Measurements from ENCODE around the gene RNASE2.
"Not testable (repeated sequence)": the region's sequence is repeated elsewhere in the genome, so short reads cannot be mapped to it uniquely, and the experiment has no call there.

Gene RNASE2

GRCh38 chr14:20954736-20955537 is at the start of gene RNASE2:
Gene RNASE2 (plus strand): TSS chr14:20955487. CDS start chr14:20955772, 285 bp downstream.
- not testable (repeated sequence) for DNase-seq (ENCODE audit: low spot score)

DNA sequence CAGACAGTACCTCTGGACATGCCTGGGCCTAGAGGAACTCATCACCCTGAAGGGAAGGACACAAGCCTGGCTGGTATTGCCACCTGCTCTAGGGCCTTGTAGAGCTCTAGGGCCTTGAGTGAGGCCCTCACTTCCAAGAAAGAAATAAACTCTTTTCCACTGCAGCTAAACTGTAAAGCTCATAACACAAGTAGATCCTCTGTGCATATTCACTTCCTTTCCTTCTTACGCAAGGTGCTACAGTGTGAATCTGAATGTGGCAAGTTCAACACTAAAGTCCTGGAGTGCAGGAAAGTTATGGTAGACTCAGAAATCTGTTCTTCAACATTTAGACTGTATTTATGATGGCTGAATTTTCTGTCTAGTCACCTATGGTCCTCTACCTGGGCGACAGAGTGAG is 49.6 kb upstream of the RNASE2 start:
- DNase-seq (ENCODE audit: low spot score): no peak

- DNase-seq (ENCODE audit: low spot score): no peak
Observed at GRCh38 chr14:20907214-20907613, 48.1 kb upstream of the RNASE2 start.

DNA sequence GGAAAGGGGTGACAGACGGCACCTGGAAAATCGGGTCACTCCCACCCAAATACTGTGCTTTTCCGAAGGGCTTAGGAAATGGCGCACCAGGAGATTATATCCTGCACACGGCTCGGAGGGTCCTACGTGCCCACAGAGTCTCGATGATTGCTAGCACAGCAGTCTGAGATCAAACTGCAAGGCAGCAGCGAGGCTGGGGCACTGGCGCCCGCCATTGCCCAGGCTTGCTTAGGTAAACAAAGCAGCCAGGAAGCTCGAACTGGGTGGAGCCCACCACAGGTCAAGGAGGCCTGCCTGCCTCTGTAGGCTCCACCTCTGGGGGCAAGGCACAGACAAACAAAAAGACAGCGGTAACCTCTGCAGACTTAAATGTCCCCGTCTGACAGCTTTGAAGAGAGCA is 44.5 kb upstream of the RNASE2 start:
- DNase-seq (ENCODE audit: low spot score): not testable (repeated sequence)

- not testable (repeated sequence) for DNase-seq (ENCODE audit: low spot score)
Observed at GRCh38 chr14:20919038-20919756, 36.1 kb upstream of the RNASE2 start.

- not testable (repeated sequence) for DNase-seq (ENCODE audit: low spot score)
Observed at GRCh38 chr14:20923766-20924297, 31.5 kb upstream of the RNASE2 start.

GRCh38 chr14:20934148-20934762 is 21.0 kb upstream of the RNASE2 start:
- DNase-seq (ENCODE audit: low spot score): no peak

GRCh38 chr14:20935303-20935984 is 19.8 kb upstream of the RNASE2 start:
- no peak for DNase-seq (ENCODE audit: low spot score)

- DNase-seq (ENCODE audit: low spot score): not testable (repeated sequence)
Observed at GRCh38 chr14:20945146-20945545, 10.1 kb upstream of the RNASE2 start.

DNA sequence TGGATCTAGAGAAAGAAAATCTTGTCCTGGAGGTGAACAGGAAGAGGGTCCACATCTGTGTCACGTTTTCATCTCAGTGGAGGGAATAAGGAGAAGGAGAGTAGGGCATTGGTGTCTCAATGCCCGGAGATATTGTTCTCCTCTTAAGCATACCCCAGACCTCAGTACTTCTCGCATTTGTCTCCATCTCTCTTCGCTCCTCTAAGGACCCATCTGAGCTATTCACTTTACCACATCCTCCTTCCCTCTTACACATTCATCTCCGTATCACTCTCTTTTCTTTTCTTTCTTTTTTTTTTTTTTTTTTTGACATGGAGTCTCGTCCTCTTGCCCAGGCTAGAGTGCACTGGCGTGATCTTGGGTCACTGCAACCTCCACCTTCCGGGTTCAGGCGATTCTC is 8.6 kb upstream of the RNASE2 start:
- DNase-seq (ENCODE audit: low spot score): not testable (repeated sequence)

GRCh38 chr14:20955538-20955873 is 219 bp downstream of the RNASE2 start:
- DNase-seq (ENCODE audit: low spot score): not testable (repeated sequence)

DNA sequence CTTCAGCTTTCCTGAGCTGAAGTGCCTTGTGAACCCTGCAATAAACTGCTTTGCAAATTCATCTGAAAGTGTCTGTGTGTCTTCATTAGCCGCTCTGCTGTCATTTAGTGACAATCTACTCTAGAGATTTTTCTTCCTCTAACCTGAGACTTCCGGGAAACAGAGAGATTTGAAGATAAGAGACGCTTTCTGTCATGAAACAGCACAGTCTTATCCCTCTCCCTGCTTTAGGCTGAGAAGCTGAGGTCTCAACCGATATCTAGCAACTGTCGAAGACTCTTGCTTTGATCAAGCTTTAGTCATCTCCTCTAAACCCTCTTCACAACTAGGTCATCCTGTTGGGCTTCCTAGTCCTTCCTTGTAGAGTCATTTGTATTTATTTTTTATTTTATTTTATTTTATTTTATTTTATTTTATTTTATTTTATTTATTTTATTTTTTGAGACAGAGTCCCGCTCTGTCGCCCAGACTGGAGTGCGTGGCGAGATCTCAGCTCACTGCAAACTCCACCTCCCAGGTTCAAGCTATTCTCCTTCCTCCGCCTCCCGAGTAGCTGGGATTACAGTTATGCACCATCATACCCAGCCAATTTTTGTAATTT is 1.2 kb downstream of the RNASE2 start:
- peak; percentile 2 for DNase-seq (ENCODE audit: low spot score)

DNA sequence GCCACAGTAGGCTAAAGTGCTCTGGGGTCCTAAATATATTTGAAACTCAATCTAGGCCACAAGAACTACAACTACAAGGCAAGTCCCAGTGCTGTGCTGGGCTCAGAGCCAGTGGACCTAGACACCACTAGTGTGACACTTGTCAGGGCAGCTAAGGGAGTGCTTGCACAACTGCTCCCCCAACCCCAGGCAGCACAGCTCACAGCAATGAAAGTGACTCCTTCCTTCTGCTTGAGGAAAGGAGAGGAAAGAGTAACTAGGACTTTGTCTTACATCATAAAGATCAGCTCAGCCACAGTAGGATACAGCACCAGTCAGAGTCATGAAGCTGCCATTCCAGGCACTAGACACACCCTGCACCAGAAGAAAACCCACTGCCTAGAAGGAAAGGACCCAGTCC is 3.7 kb downstream of the RNASE2 start:
- not testable (repeated sequence) for DNase-seq (ENCODE audit: low spot score)

DNA sequence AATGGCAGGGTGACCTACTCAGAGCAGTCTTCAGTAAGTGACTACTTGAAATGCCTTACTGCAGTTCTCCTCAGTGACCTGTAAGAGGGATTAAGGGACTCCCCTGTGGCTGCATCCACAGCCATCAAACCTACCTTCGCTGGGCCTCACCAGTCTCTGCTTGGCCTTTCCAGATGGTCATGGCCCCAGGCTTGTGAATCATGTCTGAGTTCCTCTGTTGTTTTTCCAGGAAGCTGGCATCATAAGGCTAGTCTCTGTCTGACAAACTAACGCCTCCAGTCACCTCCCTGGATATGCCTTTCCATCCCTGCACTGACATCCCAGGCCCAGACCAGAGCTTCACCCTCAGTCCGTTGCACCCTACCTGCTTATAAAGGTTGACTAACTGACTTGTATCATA is 14.0 kb downstream of the RNASE2 start:
- no peak for DNase-seq (ENCODE audit: low spot score)

- no peak for DNase-seq (ENCODE audit: low spot score)
Observed at GRCh38 chr14:20970647-20970982, 15.3 kb downstream of the RNASE2 start.

DNA sequence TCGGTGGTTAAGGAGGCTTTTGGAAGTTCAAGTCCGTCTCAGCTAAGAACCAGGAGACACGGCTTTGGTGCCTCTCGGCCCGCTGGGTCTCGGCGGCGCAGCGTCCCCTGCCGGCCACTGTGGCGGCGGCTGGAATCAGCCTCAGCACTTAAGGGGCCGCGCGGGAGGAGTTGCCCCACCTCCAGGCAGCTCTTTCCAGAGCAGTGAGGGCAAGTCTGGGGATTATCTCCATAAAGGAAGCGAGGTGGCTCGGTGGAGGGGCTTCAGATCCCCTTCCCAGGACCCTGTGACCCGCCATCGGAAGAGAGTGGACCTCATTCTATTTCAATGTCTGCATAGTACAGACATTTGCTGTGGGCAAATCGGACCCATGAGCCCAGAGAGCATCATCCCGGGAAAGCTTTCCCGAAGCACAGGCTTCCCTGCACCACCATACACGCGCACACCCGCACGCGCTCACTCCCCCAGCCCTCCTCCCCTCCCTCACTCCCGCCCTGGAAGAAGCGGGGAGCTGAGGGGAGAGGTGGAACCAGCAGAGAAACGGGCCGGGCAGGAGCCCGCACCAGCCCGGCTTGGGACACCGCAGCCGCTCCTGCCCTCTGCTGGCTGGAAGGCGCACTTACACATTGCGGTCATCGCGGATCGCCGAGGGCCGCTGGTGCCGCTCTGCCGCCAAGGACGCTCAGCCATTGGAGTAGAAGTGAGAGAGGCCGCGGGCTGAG is 15.9 kb downstream of the RNASE2 start:
- peak; percentile 77 for DNase-seq (ENCODE audit: low spot score)

GRCh38 chr14:20971705-20972021 is 16.4 kb downstream of the RNASE2 start:
- DNase-seq (ENCODE audit: low spot score): no peak

GRCh38 chr14:20973501-20973900 is 18.2 kb downstream of the RNASE2 start:
- no peak for DNase-seq (ENCODE audit: low spot score)

- DNase-seq (ENCODE audit: low spot score): no peak
Observed at GRCh38 chr14:20976291-20976690, 21.0 kb downstream of the RNASE2 start.

DNA sequence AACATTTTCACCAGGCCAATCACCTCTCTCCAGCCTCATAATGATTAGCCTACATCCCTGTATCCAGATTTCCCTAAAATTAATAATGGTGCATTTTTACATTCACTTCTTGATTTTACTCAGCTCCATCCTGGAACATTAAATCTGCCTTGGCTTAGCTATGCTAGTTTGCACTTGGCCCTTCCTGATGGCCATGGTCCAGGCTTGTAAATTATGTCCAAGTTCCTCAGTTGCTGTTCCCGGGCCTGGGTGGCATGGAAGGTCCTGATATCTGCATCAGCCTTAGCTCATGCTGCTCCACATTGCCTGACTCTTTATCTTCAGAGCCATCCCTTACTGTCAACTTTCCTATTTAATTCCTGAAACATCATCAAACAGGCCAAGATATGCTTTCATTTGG is 23.4 kb downstream of the RNASE2 start:
- no peak for DNase-seq (ENCODE audit: low spot score)

GRCh38 chr14:20980906-20981305 is 25.6 kb downstream of the RNASE2 start:
- DNase-seq (ENCODE audit: low spot score): no peak
